UCSD-AML1 (cell line): ENCODE results near the gene CCDC34.
"Not testable (repeated sequence)": the region's sequence is repeated elsewhere in the genome, so short reads cannot be mapped to it uniquely, and the experiment has no call there.

ENCODE experiments used
- DNase-seq: peaks from one replicate; lab custom pipeline; 2025; ENCODE audit not compliant: unreplicated experiment; lab: John Stamatoyannopoulos, UW

Gene CCDC34

GRCh38 chr11:27363576-27364117 lies 632 bp upstream of the CCDC34 start:
- no peak for DNase-seq

DNA sequence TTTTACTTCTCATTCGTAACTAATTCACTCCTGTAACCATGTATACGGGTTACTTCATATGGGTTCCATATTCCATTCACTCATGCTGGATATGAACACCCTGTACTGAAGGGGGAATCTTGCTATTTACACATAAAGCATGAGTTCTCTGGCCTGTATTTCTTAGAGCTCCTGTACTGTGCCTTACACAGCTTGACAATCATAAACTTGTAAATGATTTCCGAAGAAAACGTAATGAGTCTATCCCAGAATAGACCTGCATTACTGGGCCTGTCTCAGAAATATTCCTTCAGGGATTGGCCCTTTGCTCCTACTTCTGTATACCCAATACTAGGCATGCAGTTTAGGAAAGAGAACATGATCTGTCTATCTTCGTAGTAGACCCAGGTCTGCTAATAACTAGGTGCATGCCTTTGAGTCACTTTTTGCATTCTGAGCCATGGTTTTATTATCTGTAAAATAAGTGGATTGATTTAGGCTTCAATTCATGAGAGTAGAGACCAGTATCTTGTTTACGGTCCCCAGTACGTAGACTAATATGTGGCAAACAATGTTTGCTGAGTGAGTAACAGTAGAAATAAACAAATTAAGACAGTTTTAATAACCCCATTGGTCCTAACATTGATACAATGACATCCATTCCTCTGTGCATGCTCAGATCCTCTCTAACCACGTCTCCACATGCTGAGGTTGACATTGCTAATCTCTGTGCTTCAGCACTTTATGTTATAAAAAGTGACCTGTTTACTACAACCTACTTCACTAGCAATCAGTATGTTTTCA lies 1.2 kb downstream of the CCDC34 start:
- DNase-seq: no peak

DNA sequence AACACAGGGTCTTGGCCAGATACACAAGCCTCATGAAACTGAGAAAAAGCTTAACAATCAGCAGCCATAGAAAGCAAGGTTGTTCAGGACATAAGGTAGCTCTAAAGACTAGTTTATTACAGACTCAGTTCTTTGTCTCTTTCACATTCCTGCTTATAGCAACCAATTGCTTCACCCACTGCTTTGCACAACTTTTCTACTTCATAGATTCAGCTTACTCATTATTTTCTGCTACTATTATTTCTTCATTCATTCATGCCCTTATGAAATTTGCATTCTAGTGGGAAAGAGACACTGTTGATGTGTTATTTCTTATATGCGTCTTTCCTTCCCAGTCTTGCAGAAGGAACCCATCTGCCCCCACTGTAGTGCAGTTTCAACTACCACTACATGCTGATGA lies 4.7 kb downstream of the CCDC34 start:
- DNase-seq: no peak

DNA sequence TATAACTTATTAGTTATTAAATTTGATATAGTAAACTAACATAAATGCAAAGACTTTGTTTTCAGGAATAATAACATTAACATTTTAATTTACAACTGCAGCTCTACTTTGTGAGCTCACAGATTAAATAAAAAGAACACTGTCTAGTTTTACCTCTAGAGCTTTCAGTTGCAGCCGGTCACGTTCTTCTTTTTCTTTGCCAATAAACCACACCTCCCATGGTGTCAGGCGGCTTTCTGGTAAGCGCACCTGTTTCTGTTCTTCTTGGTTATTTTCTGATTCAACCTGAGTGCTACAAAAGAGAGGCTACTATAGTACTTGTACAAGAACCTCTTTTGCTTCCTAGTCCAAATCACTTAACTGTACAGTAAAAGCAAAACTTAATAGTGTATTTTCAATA lies 5.8 kb downstream of the CCDC34 start:
- no peak for DNase-seq

DNA sequence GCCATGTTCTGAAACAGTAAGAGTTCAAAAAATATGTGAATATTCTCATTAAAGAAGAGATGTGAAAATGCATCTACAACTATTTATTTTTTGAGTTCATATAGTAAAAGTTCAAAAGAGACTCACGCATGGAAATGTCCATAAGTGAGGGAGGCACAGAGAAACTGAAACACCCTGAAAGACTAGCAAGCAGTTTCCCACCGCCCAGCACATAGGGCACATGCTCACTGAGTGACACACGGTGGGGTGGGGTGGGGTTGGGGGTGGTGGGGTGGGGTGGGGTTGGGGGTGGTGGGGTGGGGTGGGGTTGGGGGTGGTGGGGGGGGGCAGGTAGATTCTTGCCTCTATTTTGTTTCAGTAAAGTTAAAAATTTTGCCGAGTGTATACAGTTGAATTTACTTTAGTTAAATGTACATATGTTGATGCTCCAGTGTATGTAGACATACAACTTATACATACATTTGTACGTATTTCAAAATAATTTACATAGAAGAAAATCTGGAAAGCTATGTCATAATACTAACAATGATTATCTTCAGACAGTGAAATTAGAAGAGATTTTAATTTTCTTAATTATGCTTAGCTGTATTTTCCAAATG lies 6.3 kb downstream of the CCDC34 start:
- no peak for DNase-seq

DNA sequence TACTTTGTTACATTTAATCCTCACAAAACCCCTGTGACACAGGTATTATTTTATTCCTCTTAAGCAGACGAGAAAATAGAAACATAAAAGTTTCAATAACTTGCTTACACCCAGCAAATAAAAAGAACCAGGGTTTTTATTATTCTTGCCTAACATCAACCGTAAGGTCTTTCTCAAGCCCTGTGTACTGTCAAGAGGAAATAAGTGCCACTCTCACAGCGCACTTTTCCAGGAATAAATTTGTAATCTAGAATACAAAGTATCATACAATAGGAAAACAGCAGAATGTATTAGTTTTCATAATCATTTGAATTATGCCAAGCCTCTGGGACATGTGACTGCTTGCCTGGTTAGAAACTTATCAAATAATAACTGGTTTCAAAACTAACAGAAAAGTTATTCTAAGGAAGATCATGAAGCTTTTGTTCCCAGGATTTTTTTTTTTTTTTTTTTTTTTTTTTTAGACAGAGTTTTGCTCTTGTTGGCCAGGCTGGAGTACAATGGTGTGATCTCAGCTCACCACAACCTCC lies 7.4 kb downstream of the CCDC34 start:
- no peak for DNase-seq

DNA sequence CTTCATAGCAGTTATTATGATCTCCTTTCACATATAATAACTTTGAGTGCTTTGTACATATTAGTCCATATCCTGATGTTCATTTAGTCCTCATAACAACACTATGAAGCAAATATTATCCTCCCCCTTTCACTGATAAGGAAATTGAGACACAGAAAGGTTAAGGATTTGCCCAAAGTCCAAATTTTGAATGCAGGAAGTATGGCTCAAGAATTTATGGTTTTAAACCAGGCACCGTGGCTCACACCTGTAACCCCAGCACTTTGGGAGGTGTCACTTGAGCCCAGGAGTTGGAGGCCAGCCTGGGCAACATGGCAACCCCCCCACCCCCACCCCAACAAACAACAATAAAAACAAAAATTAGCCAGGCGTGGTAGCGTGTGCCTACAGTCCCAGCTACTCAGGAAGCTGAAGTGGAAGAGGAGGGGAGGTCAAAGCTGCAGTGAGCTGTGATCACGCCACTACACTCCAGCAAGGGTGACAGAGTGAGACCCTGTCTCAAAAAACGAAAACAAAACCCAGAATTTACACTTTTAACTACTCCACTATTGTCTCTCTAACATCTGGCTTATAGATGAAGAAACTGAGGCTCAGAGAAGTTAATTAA lies 8.6 kb downstream of the CCDC34 start:
- DNase-seq: no peak

GRCh38 chr11:27353593-27354358 lies 9.2 kb downstream of the CCDC34 start:
- DNase-seq: no peak

GRCh38 chr11:27352781-27353180 lies 10.2 kb downstream of the CCDC34 start:
- no peak for DNase-seq

- DNase-seq: no peak
Measured at GRCh38 chr11:27350511-27350910, 12.5 kb downstream of the CCDC34 start.

DNA sequence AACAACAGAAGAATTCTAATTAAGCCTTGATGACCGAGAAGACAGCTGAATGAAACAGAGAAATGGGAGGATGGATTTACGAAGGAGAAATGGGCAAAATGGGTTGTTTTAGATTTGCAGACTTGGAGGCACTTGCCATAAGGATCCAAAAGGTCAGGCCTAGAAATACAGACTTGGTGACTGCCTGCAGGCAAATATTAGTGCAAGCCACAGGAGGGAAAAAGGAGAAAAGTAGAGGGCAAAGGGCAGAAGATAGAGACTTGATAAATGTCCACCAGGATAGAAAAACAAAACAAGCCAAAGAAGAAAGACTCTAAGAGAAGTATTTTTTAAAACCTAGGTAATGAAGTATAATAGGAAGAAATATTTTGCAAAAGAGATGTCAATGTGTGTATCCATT lies 13.1 kb downstream of the CCDC34 start:
- no peak for DNase-seq

DNA sequence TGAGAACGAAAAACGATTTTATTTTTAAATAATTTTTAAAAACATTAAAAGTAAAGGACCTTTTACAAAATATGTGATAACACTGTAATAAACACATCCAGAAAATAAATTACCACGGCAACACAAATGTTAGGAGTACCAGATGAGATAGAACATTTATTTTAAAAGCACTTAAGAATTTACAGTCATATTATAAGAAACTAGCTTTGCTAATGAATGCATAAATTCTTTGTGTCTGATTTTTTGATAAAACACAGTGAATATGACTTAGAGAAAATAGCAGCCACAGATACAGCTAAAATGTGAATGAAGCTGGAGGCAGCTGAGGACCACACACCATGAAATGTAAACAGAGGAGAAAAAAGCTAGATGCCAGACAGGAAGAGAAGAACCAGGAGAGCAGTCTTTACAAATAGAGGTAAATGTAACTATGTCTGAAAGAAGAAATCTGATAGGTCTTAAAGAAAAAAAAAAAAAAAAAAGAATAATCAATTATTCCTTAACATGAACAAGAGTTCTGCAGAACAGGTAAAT lies 14.6 kb downstream of the CCDC34 start:
- no peak for DNase-seq

GRCh38 chr11:27347359-27348339 lies 15.4 kb downstream of the CCDC34 start:
- DNase-seq: no peak

DNA sequence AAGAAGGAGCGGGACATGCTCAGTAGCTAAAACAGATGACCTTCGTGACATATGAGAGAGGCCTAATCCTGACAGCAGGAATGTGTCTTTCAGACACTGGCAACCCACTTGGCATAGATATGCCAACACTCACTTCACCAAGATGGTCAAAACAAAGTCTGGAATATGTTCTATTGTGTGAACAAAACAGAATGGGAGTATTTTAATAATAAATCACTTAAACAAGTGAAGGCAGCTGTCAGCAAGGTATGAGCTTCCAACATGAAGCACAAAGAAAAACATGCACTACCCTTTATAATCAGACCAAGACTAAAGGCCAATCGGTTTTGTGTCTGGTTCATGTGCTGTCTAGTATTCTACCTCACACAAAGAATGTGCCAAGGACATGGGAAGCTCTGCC lies 23.1 kb downstream of the CCDC34 start:
- DNase-seq: no peak

DNA sequence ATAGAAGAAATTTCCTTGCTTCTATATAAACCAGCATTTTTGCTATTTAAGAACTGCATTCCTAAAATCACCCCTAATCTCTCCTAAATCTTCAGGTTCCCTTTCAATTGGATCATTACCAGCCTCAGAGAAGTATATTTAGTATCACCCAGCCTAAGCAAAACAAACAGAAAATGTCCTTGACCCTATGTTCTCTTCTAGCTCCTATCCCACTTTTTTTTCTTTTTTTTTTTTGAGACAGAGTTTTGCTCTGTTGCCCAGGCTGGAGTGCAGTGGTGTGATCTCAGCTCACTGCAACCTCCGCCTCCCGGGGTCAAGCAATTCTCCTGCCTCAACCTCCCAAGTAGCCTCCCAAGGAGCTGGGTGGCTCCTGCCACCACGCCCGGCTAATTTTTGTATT lies 28.3 kb downstream of the CCDC34 start:
- not testable (repeated sequence) for DNase-seq

DNA sequence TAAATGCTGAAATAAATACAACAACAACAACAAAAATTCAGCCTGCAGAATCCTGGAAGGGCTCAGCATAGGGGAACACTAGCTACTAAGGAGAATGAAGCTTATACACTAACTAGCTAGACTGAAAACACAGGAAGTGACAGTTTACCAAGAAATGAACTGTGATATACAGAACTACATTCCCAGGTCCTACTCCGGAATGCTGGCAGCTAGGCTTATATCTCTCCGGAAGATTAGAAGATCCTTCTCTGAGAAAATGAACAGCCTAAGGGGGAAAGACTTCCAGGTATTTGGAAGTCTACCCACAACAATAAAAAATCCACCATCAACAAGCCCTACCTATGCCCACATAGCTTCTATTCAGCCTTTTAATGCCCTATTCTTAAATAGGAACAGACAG lies 31.0 kb downstream of the CCDC34 start:
- no peak for DNase-seq

GRCh38 chr11:27330633-27331270 lies 32.3 kb downstream of the CCDC34 start:
- no peak for DNase-seq

- DNase-seq: no peak
Measured at GRCh38 chr11:27329867-27330632, 33.0 kb downstream of the CCDC34 start.
